ENCODE data around the gene C6orf120.

C6orf120 gene

DNA sequence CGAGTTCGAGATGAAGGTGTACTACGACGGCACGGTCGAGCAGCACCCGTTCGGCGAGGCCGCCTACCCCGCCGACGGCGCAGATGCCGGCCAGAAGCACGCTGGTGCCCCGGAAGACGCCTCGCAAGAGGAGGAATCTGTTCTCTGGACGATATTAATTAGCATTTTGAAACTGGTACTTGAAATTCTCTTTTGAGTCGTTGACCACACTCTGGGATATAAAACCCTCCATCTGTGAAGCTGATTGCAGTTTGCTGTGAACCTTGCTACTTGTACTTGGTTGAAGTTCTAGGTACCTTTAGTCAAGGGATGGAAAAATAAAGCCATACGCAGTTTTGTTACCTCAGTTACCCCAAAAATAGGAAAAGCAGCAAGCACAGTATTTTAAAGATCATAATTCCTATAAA lies 917 bp downstream of the C6orf120 start:
- no peak for DNase-seq (ENCODE audit: low spot score)
- H3K27ac ChIP-seq, result peak overlapping the region; percentile 87
- TF ChIP-seq, protein P1, sequence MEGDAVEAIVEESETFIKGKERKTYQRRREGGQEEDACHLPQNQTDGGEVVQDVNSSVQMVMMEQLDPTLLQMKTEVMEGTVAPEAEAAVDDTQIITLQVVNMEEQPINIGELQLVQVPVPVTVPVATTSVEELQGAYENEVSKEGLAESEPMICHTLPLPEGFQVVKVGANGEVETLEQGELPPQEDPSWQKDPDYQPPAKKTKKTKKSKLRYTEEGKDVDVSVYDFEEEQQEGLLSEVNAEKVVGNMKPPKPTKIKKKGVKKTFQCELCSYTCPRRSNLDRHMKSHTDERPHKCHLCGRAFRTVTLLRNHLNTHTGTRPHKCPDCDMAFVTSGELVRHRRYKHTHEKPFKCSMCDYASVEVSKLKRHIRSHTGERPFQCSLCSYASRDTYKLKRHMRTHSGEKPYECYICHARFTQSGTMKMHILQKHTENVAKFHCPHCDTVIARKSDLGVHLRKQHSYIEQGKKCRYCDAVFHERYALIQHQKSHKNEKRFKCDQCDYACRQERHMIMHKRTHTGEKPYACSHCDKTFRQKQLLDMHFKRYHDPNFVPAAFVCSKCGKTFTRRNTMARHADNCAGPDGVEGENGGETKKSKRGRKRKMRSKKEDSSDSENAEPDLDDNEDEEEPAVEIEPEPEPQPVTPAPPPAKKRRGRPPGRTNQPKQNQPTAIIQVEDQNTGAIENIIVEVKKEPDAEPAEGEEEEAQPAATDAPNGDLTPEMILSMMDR (conservative IDR thresholded peaks at IDR 0.05; ENCODE audit: low read depth), result no peak
- POLR2A ChIA-PET (ENCODE audit: low non-redundant PET), result no interaction called here
- CTCF ChIA-PET, result interaction anchor here (0.9 kb wide), 1 partner anchor 992 kb away, joined by 3 read pairs; no protein-coding TSS in a partner anchor

DNA sequence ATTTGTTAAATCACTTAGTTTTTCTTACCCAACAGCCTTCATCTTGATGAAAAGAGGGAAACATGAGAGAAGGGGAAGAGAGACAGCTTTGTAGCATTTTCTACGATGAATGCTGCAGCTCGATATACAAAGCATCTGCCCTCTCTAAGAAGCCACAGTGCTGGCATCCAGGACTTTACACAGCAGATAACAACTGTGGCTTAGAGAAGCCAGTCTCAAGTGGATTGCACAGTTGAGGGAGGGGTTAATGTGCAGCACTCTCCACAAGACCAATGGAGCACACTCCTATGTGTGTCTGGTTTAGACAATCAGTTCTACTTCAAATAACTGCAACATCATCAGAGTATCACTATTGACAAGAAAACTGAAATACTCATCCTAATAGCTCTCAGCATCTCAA lies 5.8 kb downstream of the C6orf120 start:
- POLR2A ChIA-PET (ENCODE audit: low non-redundant PET), result no interaction called here
- no peak overlapping the region for H3K27ac ChIP-seq
- CTCF ChIA-PET, result no interaction called here
- TF ChIP-seq, protein P1 (conservative IDR thresholded peaks at IDR 0.05; ENCODE audit: low read depth), result no peak
- no peak for DNase-seq (ENCODE audit: low spot score)

DNA sequence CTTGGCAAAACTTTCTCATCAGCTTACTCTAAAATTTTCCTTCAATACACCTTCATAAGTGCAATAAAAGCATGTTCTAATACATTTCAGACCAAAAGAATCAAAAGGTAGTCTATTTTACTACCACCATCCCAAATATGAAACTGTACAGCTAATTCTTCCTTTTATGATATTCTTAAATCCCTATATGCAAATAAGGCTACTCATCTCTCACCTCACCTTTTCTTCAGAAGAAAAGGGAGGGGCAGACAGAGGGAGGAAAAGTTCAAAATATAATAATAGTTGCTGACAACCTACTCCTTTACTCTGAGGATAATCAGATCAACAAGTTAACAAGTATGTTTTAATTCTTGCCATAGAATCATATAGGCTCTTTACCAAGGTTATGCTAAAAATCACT lies 7.4 kb downstream of the C6orf120 start:
- ChIA-PET POLR2A (ENCODE audit: low non-redundant PET) (interaction anchor here (1.0 kb wide), 1 partner anchor 42 kb away, joined by 3 read pairs; the partner anchor contains the start of genes DYNLT2 and ERMARD), CTCF (interaction anchor here (0.6 kb wide), 1 partner anchor 11 kb away, joined by 4 read pairs; no protein-coding TSS in a partner anchor)
- H3K27ac ChIP-seq, result no peak overlapping the region
- TF ChIP-seq, protein P1 (conservative IDR thresholded peaks at IDR 0.05; ENCODE audit: low read depth), result no peak
- no peak for DNase-seq (ENCODE audit: low spot score)

DNA sequence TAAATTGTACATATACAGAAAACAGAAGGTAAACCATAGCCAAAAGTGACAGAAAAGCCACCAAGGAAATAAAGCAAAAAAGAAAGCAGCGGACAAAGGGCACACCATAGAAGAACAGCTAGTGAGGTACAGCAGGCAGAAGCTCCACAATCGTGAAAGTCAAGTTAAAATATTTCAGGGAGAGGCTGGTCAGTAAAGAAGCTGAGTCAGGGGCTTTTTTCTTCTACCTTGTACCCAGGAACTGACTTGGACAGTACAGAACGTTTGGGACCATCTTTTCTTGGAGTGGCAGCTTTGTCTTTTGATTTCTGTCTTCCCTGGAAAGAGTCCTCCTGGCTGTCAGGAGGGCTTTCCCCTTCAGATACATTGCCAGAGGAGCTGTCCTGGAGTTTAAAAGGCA lies 8.1 kb downstream of the C6orf120 start:
- ChIA-PET CTCF (interaction anchor here (0.9 kb wide), 1 partner anchor 55 kb away, joined by 3 read pairs; no protein-coding TSS in a partner anchor), POLR2A (ENCODE audit: low non-redundant PET) (no interaction called here)
- H3K27ac ChIP-seq, result no peak overlapping the region
- DNase-seq (ENCODE audit: low spot score), result no peak
- TF ChIP-seq, protein P1 (conservative IDR thresholded peaks at IDR 0.05; ENCODE audit: low read depth), result no peak

DNA sequence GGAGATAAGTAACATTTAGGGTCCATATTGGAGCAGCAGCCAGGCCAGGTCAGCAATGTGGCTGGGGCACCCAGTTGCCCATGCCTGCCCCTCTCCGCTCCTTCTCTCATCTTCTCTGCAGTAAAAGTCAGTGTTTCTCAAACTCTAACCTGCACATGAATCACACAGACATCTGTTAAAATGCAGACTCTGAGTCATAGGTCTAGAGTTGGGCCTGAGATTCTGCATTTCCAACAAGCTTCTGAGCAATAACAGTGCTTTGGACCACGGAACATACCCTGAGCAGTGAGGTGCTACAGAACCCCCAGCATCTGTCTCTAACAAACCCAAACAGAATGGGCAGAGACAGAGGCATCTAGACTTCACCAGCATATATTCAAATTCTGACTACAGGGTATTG lies 12.3 kb downstream of the C6orf120 start:
- no peak for DNase-seq (ENCODE audit: low spot score)
- H3K27ac ChIP-seq, result no peak overlapping the region
- ChIA-PET POLR2A (ENCODE audit: low non-redundant PET) (no interaction called here), CTCF (no interaction called here)
- TF ChIP-seq, protein P1 (conservative IDR thresholded peaks at IDR 0.05; ENCODE audit: low read depth), result no peak

DNA sequence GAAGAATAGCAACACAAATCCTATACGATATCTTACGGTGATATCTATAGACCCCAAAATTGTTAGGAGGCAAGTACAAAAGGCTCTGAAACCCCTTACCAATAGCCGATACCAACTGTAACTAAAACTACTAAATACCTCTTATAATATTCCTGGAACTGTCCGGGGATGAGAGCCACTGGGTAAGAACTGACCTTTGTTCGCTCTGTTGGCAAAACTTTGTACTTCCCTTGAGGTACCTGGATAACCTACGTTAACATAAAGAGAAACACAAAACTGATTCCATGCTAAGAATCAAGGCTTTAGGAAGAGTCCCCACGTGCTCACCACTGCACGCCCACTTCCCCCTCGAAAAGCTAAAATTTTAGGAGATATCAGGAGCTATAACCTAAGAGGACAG lies 12.7 kb downstream of the C6orf120 start:
- POLR2A ChIA-PET (ENCODE audit: low non-redundant PET), result no interaction called here
- TF ChIP-seq, protein P1 (conservative IDR thresholded peaks at IDR 0.05; ENCODE audit: low read depth), result no peak
- H3K27ac ChIP-seq, result no peak overlapping the region
- CTCF ChIA-PET, result no interaction called here
- DNase-seq (ENCODE audit: low spot score), result no peak

DNA sequence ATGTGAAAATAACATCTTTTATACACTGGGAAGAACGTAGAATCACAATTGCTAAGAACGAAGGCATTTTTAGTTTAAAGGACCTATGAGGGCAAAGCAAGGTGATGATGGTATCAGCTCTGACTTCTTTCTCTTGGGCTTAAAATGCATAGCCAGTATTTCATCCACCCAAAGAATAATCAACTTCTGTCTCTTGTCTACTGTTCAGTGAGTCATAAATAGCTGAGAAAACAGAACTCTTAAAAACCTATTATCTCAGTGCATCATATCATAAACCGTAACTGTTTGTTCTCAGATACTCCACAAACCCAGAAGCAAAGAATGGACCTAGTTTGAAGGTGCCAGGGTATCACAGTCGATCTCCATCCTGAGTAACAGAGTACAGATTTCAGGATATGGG lies 17.2 kb downstream of the C6orf120 start:
- ChIA-PET CTCF (no interaction called here), POLR2A (ENCODE audit: low non-redundant PET) (no interaction called here)
- TF ChIP-seq, protein P1 (conservative IDR thresholded peaks at IDR 0.05; ENCODE audit: low read depth), result no peak

More for the DNA sequence above, 17.2 kb downstream of the C6orf120 start:
- no peak for DNase-seq (ENCODE audit: low spot score)
- no peak overlapping the region for H3K27ac ChIP-seq

All from RWPE1 (cell line).